ENCODE measurements around the gene PARP6.

PARP6 gene

DNA sequence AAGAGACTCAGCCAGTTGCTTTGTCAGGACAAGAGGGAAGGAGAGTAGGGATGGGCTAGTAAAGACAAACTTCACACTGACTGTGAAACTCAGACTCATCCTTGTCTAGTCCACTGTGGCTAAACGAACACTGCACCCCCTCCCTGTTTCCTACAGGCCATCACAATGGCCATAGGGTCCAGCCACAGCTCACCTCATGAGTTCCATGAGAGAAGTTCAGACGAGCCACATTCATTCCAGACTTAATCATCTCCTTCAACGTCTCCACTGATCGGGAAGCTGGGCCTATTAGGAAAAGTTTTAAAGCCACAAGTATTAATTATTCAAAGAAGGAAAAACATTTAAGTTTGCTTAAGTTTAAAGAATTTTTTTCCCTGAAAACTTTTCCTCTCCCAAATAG is 55.1 kb downstream of the PARP6 start:
- no peak overlapping the region for H3K27ac ChIP-seq
- TF ChIP-seq, protein P1, sequence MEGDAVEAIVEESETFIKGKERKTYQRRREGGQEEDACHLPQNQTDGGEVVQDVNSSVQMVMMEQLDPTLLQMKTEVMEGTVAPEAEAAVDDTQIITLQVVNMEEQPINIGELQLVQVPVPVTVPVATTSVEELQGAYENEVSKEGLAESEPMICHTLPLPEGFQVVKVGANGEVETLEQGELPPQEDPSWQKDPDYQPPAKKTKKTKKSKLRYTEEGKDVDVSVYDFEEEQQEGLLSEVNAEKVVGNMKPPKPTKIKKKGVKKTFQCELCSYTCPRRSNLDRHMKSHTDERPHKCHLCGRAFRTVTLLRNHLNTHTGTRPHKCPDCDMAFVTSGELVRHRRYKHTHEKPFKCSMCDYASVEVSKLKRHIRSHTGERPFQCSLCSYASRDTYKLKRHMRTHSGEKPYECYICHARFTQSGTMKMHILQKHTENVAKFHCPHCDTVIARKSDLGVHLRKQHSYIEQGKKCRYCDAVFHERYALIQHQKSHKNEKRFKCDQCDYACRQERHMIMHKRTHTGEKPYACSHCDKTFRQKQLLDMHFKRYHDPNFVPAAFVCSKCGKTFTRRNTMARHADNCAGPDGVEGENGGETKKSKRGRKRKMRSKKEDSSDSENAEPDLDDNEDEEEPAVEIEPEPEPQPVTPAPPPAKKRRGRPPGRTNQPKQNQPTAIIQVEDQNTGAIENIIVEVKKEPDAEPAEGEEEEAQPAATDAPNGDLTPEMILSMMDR (conservative IDR thresholded peaks at IDR 0.05): no peak
- TF ChIP-seq ZFX (IDR thresholded peaks at IDR 0.05): no peak

DNA sequence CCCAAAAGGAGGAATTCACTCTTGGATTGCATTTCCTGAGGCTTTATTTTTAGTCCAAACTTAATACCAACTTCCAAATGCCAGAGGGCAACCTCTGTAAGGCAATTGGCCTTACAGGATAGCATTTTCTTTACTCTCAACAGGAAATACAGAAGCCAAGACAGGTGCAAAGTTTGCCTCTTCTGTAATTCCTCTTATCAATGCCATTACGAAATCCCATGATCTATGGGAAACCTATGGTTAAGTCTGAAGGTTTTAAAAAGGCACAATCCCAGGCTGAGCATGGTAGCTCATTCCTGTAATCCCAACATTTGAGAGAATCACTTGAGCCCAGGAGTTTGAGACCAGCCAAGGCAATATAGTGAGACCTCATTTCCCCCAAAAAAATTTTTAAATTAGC is 56.3 kb downstream of the PARP6 start:
- TF ChIP-seq ZFX (IDR thresholded peaks at IDR 0.05): no peak
- TF ChIP-seq, protein P1 (conservative IDR thresholded peaks at IDR 0.05): no peak
- no peak overlapping the region for H3K27ac ChIP-seq

DNA sequence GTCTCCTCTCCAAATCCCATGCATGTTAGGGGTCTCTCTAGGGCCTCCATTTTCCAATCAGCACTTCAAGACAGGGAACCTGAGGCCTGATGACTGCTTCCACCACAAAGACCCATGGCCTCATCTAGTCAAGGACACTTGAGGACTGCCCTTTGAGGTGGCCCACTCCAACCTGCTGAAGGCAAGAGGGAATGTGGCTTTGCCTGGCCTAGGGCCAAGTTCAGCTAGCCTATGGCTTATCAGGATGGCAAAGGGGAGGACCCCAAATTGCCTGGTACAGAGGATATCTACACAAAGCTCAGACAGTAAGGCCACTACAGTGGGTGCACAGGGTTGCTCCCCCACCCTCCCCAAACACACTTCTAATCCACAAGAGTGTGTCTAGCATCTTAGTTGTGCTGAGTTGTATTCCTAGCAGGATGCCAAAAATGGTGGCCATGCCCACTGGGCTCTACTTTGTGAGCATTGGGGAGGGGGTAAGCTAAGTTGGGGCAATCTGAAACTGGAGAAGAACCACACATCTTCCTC is 64.7 kb downstream of the PARP6 start:
- no peak overlapping the region for H3K27ac ChIP-seq
- TF ChIP-seq ZFX (IDR thresholded peaks at IDR 0.05): no peak
- TF ChIP-seq, protein P1 (conservative IDR thresholded peaks at IDR 0.05): no peak

DNA sequence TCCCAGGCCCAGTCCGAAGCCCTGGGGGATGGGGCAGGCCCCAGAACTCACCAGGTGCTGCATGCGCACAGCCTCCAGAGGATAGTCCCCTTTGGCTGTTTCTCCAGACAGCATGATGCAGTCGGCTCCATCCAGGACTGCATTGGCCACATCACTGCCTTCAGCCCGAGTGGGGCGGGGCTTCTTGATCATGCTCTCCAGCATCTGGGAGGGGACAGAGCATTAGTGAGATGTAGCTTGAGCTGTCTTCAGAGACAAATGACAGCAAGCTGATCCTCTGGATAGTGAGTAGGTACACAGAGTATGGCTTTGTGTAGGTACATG is 65.7 kb downstream of the PARP6 start:
- no peak overlapping the region for H3K27ac ChIP-seq
- TF ChIP-seq, protein P1 (conservative IDR thresholded peaks at IDR 0.05): no peak
- TF ChIP-seq ZFX (IDR thresholded peaks at IDR 0.05): no peak

DNA sequence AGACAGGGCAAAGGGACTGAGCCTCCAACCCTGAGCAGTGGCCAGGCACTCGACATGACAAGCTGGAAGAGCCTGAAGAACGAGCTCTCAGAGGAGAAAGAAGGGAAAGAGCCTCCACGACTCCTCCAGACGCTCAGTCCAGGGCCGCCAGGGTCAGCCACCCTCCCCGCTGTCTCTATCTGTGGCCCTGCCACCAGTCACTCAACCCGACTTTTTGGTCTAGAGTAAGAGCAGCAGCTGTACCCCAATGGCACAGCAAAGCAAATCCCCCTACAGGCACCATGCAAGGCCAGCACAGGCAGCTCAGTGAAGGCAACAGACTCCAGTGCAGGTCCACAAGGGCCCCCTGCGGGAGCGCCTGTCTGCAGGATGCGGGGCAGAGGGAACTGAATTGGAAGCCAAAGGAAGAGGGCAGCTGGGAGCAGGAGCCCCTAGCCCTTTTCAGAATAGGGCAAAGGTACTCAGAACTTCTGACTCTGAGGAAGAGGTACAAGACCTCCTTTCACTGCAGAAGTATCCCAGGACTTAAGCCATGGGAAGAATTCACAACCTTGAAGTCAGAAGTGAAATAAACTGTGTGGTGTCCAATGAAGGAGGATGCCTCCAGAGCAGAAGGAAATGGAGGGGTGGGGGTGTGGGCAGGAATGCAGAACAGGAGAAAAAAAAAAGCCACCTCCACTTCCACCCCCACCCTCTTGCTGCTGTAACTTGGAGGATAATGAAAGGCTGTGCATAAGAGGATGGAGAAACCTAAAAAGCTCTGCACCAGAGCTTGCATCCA is 66.3 kb downstream of the PARP6 start:
- H3K27ac ChIP-seq: no peak overlapping the region
- TF ChIP-seq, protein P1 (conservative IDR thresholded peaks at IDR 0.05): no peak
- no peak for TF ChIP-seq ZFX (IDR thresholded peaks at IDR 0.05)

DNA sequence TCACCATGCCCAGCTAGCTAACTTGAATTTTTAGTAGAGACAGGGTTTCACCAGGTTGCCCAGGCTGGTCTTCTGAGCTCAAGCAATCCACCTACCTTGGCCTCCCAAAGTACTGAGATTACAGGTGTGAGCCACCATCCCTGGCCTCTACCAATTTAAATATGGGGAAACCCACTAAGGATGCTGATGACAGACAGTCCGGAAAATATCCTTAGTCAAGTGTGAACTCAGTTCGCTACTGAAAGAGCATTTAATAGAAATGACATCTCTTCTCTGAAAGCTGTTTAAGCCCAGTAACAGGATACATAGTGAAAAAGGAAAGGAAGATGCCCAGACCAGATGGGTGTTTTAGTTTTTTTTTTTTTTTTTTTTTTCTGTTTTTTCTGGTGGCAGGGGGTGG is 67.1 kb downstream of the PARP6 start:
- no peak overlapping the region for H3K27ac ChIP-seq
- no peak for TF ChIP-seq ZFX (IDR thresholded peaks at IDR 0.05)
- TF ChIP-seq, protein P1 (conservative IDR thresholded peaks at IDR 0.05): no peak

DNA sequence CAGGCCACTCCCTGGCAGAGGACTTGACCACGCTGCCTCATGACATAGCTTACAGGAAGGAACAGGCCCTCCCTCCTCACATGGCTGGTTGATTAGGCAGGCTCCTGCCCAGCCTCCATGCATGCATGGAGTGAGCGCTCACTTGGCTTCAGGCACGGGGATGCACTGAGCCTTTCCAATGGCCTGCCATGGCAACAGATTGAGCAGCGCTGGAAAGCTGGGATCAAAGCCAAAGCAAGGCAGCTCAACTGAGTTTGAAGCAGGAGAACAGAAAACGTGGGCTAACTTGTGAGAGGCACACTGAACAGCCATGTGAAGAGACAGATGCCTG is 68.9 kb downstream of the PARP6 start:
- no peak overlapping the region for H3K27ac ChIP-seq
- TF ChIP-seq, protein P1 (conservative IDR thresholded peaks at IDR 0.05): no peak
- TF ChIP-seq ZFX (IDR thresholded peaks at IDR 0.05): no peak

Data from C4-2B (cell line).